OCI-LY1 (cell line): ENCODE data around the gene GNAL.

Experiments
- H2AFZ ChIP-seq: fragments of 200-600 bp; sonication (generic), shearing (Covaris generic); 2 replicates; pipeline ENCODE4 v1.6.0; 2014; ENCODE audit warnings: antibody characterized with exemption, mild to moderate bottlenecking, low read length
- H3F3A ChIP-seq: fragments of 200-600 bp; sonication (generic), shearing (Covaris generic); 2 replicates; pipeline ENCODE4 v1.6.0; 2014; ENCODE audit warnings: mild to moderate bottlenecking, antibody characterized with exemption, low read length, moderate library complexity; ENCODE audit not compliant: insufficient read depth
- H3K27ac ChIP-seq: fragments of 200-600 bp; sonication (generic); 2 replicates; pipeline ENCODE4 v1.5.1; 2014; ENCODE audit warnings: low read length, mixed run types, mild to moderate bottlenecking, low read depth; ENCODE audit not compliant: poor library complexity, severe bottlenecking
- H3K27me3 ChIP-seq: fragments of 200-600 bp; sonication (generic); 2 replicates; pipeline ENCODE4 v1.6.0; 2014; ENCODE audit warnings: antibody characterized with exemption, mild to moderate bottlenecking, low read length, moderate library complexity; ENCODE audit not compliant: insufficient read depth
- H3K36me3 ChIP-seq: fragments of 200-600 bp; sonication (generic); 2 replicates; pipeline ENCODE4 v1.6.1; 2014; ENCODE audit warnings: mild to moderate bottlenecking, antibody characterized with exemption, low read length, moderate library complexity, mixed read lengths; ENCODE audit not compliant: insufficient read depth
- H3K4me1 ChIP-seq: fragments of 200-600 bp; sonication (generic); 2 replicates; pipeline ENCODE4 v1.5.1; 2014; ENCODE audit warnings: mild to moderate bottlenecking, low read length, moderate library complexity; ENCODE audit not compliant: insufficient read depth, severe bottlenecking
- H3K4me2 ChIP-seq: fragments of 200-600 bp; sonication (generic), shearing (Covaris generic); 2 replicates; pipeline ENCODE4 v1.6.1; 2014; ENCODE audit warnings: low read length
- H3K4me3 ChIP-seq: fragments of 200-600 bp; sonication (generic); 2 replicates; pipeline ENCODE4 v1.5.1; 2014; ENCODE audit warnings: low read length, low read depth, mild to moderate bottlenecking, mixed read lengths; ENCODE audit not compliant: poor library complexity, severe bottlenecking
- H3K79me2 ChIP-seq: fragments of 200-600 bp; shearing (Covaris generic); 2 replicates; pipeline ENCODE4 v1.6.1; 2016; ENCODE audit warnings: mixed run types, low read length, mixed read lengths; ENCODE audit not compliant: insufficient read depth
- H3K9ac ChIP-seq: fragments of 200-600 bp; sonication (generic), shearing (Covaris generic); 2 replicates; pipeline ENCODE4 v1.6.1; 2014; ENCODE audit warnings: mild to moderate bottlenecking, low read length, mixed read lengths
- H3K9me2 ChIP-seq: fragments of 200-600 bp; sonication (generic), shearing (Covaris generic); 2 replicates; pipeline ENCODE4 v1.6.1; 2014; ENCODE audit warnings: low read depth, mild to moderate bottlenecking, low read length, mixed read lengths
- H3K9me3 ChIP-seq: fragments of 200-600 bp; shearing (Covaris generic); 2 replicates; pipeline ENCODE4 v1.6.1; 2014; ENCODE audit warnings: low read length, mixed read lengths
- H4K20me1 ChIP-seq: fragments of 200-600 bp; sonication (generic), shearing (Covaris generic); 2 replicates; pipeline ENCODE4 v1.6.0; 2016; ENCODE audit warnings: mild to moderate bottlenecking, low read length; ENCODE audit not compliant: insufficient read depth
- EZH2 ChIP-seq: fragments of 200-600 bp; sonication (generic), shearing (Covaris generic); IDR thresholded peaks from 2 replicates; pipeline ENCODE4 v1.8.0; 2017; ENCODE audit warnings: borderline replicate concordance, mixed run types, mild to moderate bottlenecking, antibody characterized with exemption, low read length, moderate library complexity, mixed read lengths
- TF ChIP-seq, protein P1 (sequence below): fragments of 200-600 bp; sonication (generic), shearing (Covaris generic); IDR thresholded peaks from 2 replicates; pipeline ENCODE4 v1.5.1; 2017; ENCODE audit warnings: mild to moderate bottlenecking, antibody characterized with exemption, low read length, moderate library complexity, mixed read lengths

GNAL gene

DNA sequence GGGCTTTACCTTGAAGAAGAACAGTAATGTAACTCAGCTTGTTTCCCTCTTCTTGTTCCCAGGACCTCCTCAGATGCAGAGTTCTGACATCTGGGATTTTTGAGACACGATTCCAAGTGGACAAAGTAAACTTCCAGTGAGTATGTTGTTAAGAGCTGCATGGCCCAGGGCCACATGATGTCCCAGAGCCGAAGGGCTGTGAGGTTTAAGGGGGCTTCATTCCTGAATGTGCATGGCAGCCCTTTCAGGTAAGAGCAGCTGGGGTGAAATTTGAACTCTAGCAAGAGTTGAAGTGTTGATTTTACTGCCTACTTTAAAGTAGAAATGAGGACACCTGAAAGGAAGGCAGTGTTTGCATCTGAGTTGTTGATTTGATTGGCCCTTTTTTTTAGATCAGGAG lies 175.4 kb downstream of the GNAL start:
- no peaks in the 10 kb centered on the region for H3K79me2 ChIP-seq
- H3K4me3 ChIP-seq, result no peak overlapping the region
- H4K20me1 ChIP-seq, result no peaks in the 10 kb centered on the region
- no peaks in the 10 kb centered on the region for H3K9me2 ChIP-seq
- H3K9ac ChIP-seq, result no peak overlapping the region
- no peaks in the 10 kb centered on the region for H3F3A ChIP-seq
- no peaks in the 10 kb centered on the region for H3K36me3 ChIP-seq
- H3K4me2 ChIP-seq, result no peak overlapping the region
- H3K27me3 ChIP-seq, result peaks cover 4% of the 10 kb centered on the region; the same call in 1 of the 2 replicates
- TF ChIP-seq, protein P1, sequence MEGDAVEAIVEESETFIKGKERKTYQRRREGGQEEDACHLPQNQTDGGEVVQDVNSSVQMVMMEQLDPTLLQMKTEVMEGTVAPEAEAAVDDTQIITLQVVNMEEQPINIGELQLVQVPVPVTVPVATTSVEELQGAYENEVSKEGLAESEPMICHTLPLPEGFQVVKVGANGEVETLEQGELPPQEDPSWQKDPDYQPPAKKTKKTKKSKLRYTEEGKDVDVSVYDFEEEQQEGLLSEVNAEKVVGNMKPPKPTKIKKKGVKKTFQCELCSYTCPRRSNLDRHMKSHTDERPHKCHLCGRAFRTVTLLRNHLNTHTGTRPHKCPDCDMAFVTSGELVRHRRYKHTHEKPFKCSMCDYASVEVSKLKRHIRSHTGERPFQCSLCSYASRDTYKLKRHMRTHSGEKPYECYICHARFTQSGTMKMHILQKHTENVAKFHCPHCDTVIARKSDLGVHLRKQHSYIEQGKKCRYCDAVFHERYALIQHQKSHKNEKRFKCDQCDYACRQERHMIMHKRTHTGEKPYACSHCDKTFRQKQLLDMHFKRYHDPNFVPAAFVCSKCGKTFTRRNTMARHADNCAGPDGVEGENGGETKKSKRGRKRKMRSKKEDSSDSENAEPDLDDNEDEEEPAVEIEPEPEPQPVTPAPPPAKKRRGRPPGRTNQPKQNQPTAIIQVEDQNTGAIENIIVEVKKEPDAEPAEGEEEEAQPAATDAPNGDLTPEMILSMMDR, result no peak
- TF ChIP-seq EZH2, result no peak
- no peak overlapping the region for H2AFZ ChIP-seq
- peaks cover 4% of the 10 kb centered on the region for H3K4me1 ChIP-seq
- no peak overlapping the region for H3K27ac ChIP-seq
- no peaks in the 10 kb centered on the region for H3K9me3 ChIP-seq

DNA sequence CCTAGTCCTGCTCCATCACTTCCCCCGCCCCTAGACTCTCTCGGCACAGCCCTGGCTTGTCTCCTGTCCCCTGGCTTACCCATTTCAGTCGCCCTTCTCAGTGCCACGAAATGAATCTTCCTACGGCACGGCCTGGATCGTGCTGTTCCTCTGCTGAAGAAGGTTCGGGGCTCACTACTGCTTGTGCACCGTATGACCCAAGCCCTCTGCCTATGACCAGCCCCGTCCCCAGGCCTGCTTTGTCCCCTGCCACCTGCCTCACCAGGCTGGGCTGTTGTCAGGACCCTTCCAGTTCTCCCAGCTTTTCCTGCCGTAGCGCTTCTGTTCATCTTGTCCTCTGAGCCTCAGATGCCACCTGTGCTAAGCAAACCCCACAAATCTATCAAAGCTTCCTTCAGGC lies 176.0 kb downstream of the GNAL start:
- Histone ChIP-seq H3K9me3 (no peaks in the 10 kb centered on the region), H3F3A (no peaks in the 10 kb centered on the region), H3K4me2 (no peak overlapping the region), H3K36me3 (no peaks in the 10 kb centered on the region), H3K27me3 (peaks cover 4% of the 10 kb centered on the region; the same call in 1 of the 2 replicates), H3K9me2 (no peaks in the 10 kb centered on the region), H3K9ac (no peak overlapping the region), H3K4me1 (peaks cover 4% of the 10 kb centered on the region), H2AFZ (no peak overlapping the region), H3K27ac (no peak overlapping the region), H3K4me3 (no peak overlapping the region), H3K79me2 (no peaks in the 10 kb centered on the region), H4K20me1 (no peaks in the 10 kb centered on the region)
- TF ChIP-seq EZH2, result no peak
- TF ChIP-seq, protein P1, result no peak

GRCh38 chr18:11866329-11866728 lies 177.3 kb downstream of the GNAL start:
- Histone ChIP-seq H4K20me1 (no peaks in the 10 kb centered on the region), H3K4me3 (no peak overlapping the region)

More at GRCh38 chr18:11866329-11866728, 177.3 kb downstream of the GNAL start:
- Histone ChIP-seq H3K9me2 (no peaks in the 10 kb centered on the region), H3K9ac (no peak overlapping the region), H3K4me1 (peaks cover 4% of the 10 kb centered on the region), H3K27me3 (peaks cover 4% of the 10 kb centered on the region; the same call in 1 of the 2 replicates), H3K9me3 (no peaks in the 10 kb centered on the region), H2AFZ (no peak overlapping the region), H3K36me3 (no peaks in the 10 kb centered on the region), H3F3A (no peaks in the 10 kb centered on the region), H3K4me2 (no peak overlapping the region), H3K79me2 (no peaks in the 10 kb centered on the region), H3K27ac (no peak overlapping the region)
- no peak for TF ChIP-seq EZH2
- TF ChIP-seq, protein P1, result no peak
